PC-9 (cell line): ENCODE results near the gene CSK. TPM values are rescaled to one million over a fixed set of nuclear protein-coding genes. Genes with fewer than 3 reads are reported as not detected.

Source experiments
- Bru-seq: library from RNA; stranded (reverse); fragments of 400-500 nt; gene quantifications from one replicate; lab custom pipeline; 2021; lab: Mats Ljungman, UMichigan
- BruChase-seq, 2 experiments: library from RNA; stranded (reverse); fragments of 400-500 nt; gene quantifications; one replicate each; lab custom pipeline; 2021; lab: Mats Ljungman, UMichigan
- BruUV-seq: library from RNA; stranded (reverse); fragments of 400-500 nt; replicated peaks from 2 replicates; lab custom pipeline; 2021; lab: Mats Ljungman, UMichigan
- CTCF ChIA-PET: fragments of 300-600 bp; sonication (Branson Sonifier 250); formaldehyde crosslinking; loops from one replicate; lab custom pipeline; 2022; ENCODE audit warnings: antibody characterized with exemption; lab: Charles Lee
- POLR2A ChIA-PET: fragments of 300-600 bp; sonication (Branson Sonifier 250); formaldehyde crosslinking; loops from one replicate; lab custom pipeline; 2022; ENCODE audit warnings: antibody characterized with exemption; ENCODE audit not compliant: unreplicated experiment; lab: Charles Lee
- DNase-seq, 2 experiments: peaks; one replicate each; pipeline versions ENCODE4 v3.0.0 to v3.0.0-alpha.2; 2015 to 2022; ENCODE audit warnings: mixed read lengths in 1 of 2
- H2AFZ ChIP-seq: fragments of 200-600 bp; sonication (generic); 2 replicates; pipeline ENCODE4 v1.8.1; 2017; ENCODE audit warnings: antibody characterized with exemption
- H3F3A ChIP-seq: fragments of 200-600 bp; sonication (generic); 2 replicates; pipeline ENCODE4 v1.8.1; 2017; ENCODE audit warnings: antibody characterized with exemption, mild to moderate bottlenecking, low read depth; ENCODE audit not compliant: insufficient read depth
- H3K27ac ChIP-seq: fragments of 200-600 bp; sonication (generic); 2 replicates; pipeline ENCODE4 v1.6.1; 2016; ENCODE audit warnings: mixed run types
- H3K27me3 ChIP-seq: fragments of 200-600 bp; sonication (generic); 2 replicates; pipeline ENCODE4 v1.6.1; 2016; ENCODE audit warnings: low read depth, mixed run types; ENCODE audit not compliant: insufficient read depth
- H3K36me3 ChIP-seq: fragments of 200-600 bp; sonication (generic); 2 replicates; pipeline ENCODE4 v1.6.1; 2016; ENCODE audit warnings: low read depth, mixed run types
- H3K4me1 ChIP-seq: fragments of 200-600 bp; sonication (generic); replicated peaks from 2 replicates; pipeline ENCODE4 v1.6.1; 2016; ENCODE audit warnings: mixed run types; ENCODE audit not compliant: insufficient read depth
- H3K4me2 ChIP-seq: fragments of 200-600 bp; sonication (generic); 2 replicates; pipeline ENCODE4 v1.6.1; 2017; ENCODE audit warnings: mixed run types
- H3K4me3 ChIP-seq: fragments of 200-600 bp; sonication (generic); 2 replicates; pipeline ENCODE4 v1.6.1; 2016; ENCODE audit warnings: mixed run types
- H3K79me2 ChIP-seq: fragments of 200-600 bp; sonication (generic); 2 replicates; pipeline ENCODE4 v1.6.1; 2017; ENCODE audit warnings: low read depth, mixed run types
- H3K9me2 ChIP-seq: fragments of 200-600 bp; sonication (generic); 2 replicates; pipeline ENCODE4 v1.8.1; 2017; ENCODE audit warnings: mild to moderate bottlenecking; ENCODE audit not compliant: insufficient read depth
- H3K9me3 ChIP-seq: fragments of 200-600 bp; sonication (generic); 2 replicates; pipeline ENCODE4 v1.8.1; 2016; ENCODE audit warnings: low read depth; ENCODE audit not compliant: insufficient read depth
- H4K20me1 ChIP-seq: fragments of 200-600 bp; sonication (generic); 2 replicates; pipeline ENCODE4 v1.8.1; 2017; ENCODE audit not compliant: insufficient read depth
- EZH2 ChIP-seq: fragments of 200-600 bp; sonication (generic); IDR thresholded peaks from 2 replicates; pipeline ENCODE4 v1.8.0; 2017; ENCODE audit warnings: antibody characterized with exemption, low read depth
- intact Hi-C: fragments of 100-400 bp; cut with micrococcal nuclease; formaldehyde crosslinking; loops from one replicate; pipeline ENCODE4 v1.10.0; 2022; ENCODE audit not compliant: unreplicated experiment
- long read RNA-seq: library from polyadenylated mRNA; stranded (forward); transcript quantifications from one replicate; pipeline ENCODE4 v2.0.0, GENCODE V29; 2022
- total RNA-seq: library from RNA; stranded (reverse); gene quantifications from 2 replicates; pipeline ENCODE4 v1.2.3, GENCODE V29; 2021
- TF ChIP-seq, protein P1 (sequence below): fragments of 200-600 bp; sonication (generic); conservative IDR thresholded peaks from 2 replicates; pipeline ENCODE4 v1.6.1; 2017; ENCODE audit warnings: mixed run types, antibody characterized with exemption, mild to moderate bottlenecking, moderate library complexity

CSK gene
- total RNA-seq (78.3 TPM in 2 replicates), Bru-seq, nascent RNA (percentile 68 among the genes with signal in this experiment), BruChase-seq, experiment 1, labeled RNA remaining after a 2-hour chase (percentile 72 among the genes with signal in this experiment), BruChase-seq, experiment 2, labeled RNA remaining after a 6-hour chase (percentile 85 among the genes with signal in this experiment)
- long read RNA-seq, transcript CSK-201 (13 exons, 2,767 nt), result major isoform, 10 of 35 reads
- long read RNA-seq, partial matches to known transcripts, result 10 of 35 reads
- long read RNA-seq, other reads (novel, unspliced or antisense), result 13 of 35 reads

DNA sequence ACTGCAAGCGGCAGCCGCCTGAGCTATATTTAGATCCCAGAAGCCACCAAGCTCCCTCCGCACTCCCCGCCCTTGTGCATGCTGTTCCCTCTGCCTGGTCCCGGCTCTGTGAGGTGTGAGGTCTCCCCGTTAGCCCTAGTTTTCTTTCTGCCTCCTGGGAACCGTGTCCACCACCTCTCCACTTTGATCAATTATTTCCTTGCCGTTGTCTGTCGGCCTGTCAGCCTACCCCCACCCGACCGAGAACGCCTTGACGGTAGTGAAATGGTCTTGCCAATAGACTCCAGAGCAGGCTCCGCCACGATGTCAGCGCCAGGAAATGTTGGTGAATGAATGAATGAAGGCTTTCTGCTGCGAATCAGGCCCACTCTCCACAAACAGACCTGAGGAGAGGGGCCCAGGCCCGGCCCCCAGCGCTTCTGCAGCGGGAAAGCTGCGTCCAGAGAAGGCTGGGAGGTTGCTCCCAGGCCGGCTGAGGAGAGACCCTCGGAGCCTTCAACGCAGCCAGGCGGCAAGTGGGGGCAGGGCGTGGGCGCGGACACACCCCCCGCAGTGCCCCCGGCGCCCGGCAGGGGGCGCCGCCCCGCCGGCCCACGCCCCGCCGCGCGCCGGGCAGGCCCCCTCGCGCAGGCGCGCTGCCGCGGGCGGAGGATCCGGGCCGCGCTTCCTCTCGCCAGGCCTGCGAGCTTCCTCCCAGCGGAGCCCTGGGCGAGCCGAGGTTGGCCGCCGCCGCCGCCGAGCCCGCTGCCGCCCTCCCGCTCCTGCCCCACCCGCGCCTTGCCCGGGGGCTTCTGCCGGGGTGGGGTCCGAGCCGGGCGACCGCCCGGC, at the start of gene CSK:
Gene CSK, plus strand, starts transcription at position 650 of the 828 bp plus-strand sequence. CDS start 16,218 bp downstream, outside the sequence.
- no peaks in the 10 kb centered on the region for H3K9me2 ChIP-seq
- H2AFZ ChIP-seq, result peak within 1 kb of the TSS; percentile 80; the same call in 1 of the 2 replicates
- POLR2A ChIA-PET, result no interaction called here
- H4K20me1 ChIP-seq, result peaks cover 19% of the 10 kb centered on the region
- peaks cover 20% of the 10 kb centered on the region for H3K4me1 ChIP-seq
- peaks cover 7% of the 10 kb centered on the region; the same call in 1 of the 2 replicates for H3F3A ChIP-seq
- H3K4me2 ChIP-seq, result peak within 1 kb of the TSS; percentile 100
- CTCF ChIA-PET, result interaction anchor here (0.6 to 0.7 kb wide), 2 partner anchors 57 to 310 kb away, joined by 3 to 10 read pairs; no protein-coding TSS in a partner anchor
- peak within 1 kb of the TSS; percentile 95 for H3K4me3 ChIP-seq
- H3K9me3 ChIP-seq, result no peaks in the 10 kb centered on the region
- TF ChIP-seq EZH2, result no peak
- TF ChIP-seq, protein P1, sequence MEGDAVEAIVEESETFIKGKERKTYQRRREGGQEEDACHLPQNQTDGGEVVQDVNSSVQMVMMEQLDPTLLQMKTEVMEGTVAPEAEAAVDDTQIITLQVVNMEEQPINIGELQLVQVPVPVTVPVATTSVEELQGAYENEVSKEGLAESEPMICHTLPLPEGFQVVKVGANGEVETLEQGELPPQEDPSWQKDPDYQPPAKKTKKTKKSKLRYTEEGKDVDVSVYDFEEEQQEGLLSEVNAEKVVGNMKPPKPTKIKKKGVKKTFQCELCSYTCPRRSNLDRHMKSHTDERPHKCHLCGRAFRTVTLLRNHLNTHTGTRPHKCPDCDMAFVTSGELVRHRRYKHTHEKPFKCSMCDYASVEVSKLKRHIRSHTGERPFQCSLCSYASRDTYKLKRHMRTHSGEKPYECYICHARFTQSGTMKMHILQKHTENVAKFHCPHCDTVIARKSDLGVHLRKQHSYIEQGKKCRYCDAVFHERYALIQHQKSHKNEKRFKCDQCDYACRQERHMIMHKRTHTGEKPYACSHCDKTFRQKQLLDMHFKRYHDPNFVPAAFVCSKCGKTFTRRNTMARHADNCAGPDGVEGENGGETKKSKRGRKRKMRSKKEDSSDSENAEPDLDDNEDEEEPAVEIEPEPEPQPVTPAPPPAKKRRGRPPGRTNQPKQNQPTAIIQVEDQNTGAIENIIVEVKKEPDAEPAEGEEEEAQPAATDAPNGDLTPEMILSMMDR, result peak; percentile 65
- no TSS peak for BruUV-seq
- peak in 1 of 2 experiments; percentile 77 for DNase-seq
- H3K27ac ChIP-seq, result no peak within 1 kb of the TSS
- intact Hi-C loops, result loop anchor here (2.0 kb wide), 1 partner anchor 19 kb away; no protein-coding TSS in a partner anchor
- H3K27me3 ChIP-seq, result no peaks in the 10 kb centered on the region
- peaks cover 40% of the 10 kb centered on the region for H3K79me2 ChIP-seq
- H3K36me3 ChIP-seq, result no peaks in the 10 kb centered on the region

DNA sequence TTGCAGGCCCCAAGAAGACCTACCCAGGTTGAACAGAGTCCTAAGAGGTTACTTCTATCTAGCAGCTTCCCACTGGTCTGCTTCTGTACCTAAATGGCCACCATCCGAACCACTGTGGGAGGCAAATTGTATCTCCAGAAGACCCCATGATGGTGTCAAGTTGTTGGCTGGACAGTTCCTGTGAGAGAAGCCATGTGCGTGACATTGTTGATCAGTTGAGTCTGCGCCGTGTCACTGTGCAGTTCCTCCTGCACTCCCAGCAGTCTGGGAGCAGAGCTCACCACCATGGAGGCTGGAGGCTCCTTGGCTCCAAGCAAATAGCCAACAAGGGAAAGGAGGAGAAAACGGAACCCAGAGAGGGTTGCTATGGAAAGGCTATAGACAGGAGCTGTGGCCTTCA, 49.0 kb upstream of the CSK start:
- Histone ChIP-seq H4K20me1 (no peaks in the 10 kb centered on the region), H3K79me2 (no peaks in the 10 kb centered on the region), H3K36me3 (no peaks in the 10 kb centered on the region), H3F3A (no peaks in the 10 kb centered on the region), H3K4me2 (no peak overlapping the region), H3K27ac (no peak overlapping the region), H2AFZ (no peak overlapping the region), H3K4me3 (no peak overlapping the region), H3K4me1 (no peaks in the 10 kb centered on the region), H3K9me3 (no peaks in the 10 kb centered on the region), H3K27me3 (peaks cover 13% of the 10 kb centered on the region), H3K9me2 (no peaks in the 10 kb centered on the region)
- no TSS peak for BruUV-seq
- ChIA-PET POLR2A (interaction anchor here (0.7 kb wide), 1 partner anchor 393 kb away, joined by 9 read pairs; no protein-coding TSS in a partner anchor), CTCF (no interaction called here)
- intact Hi-C loops, result no loop called here
- TF ChIP-seq, protein P1, result no peak
- TF ChIP-seq EZH2, result no peak
- no peak for DNase-seq

GRCh38 chr15:74733269-74733668, 48.6 kb upstream of the CSK start:
- POLR2A ChIA-PET, result no interaction called here
- TF ChIP-seq EZH2, result no peak
- TF ChIP-seq, protein P1, result no peak
- no peaks in the 10 kb centered on the region for H3K9me3 ChIP-seq
- intact Hi-C loops, result no loop called here
- no peaks in the 10 kb centered on the region for H3K4me1 ChIP-seq
- CTCF ChIA-PET, result no interaction called here
- no peak overlapping the region for H2AFZ ChIP-seq
- no peak overlapping the region for H3K4me3 ChIP-seq
- H3K4me2 ChIP-seq, result no peak overlapping the region
- H3K27ac ChIP-seq, result no peak overlapping the region
- H3K79me2 ChIP-seq, result no peaks in the 10 kb centered on the region
- no peaks in the 10 kb centered on the region for H3F3A ChIP-seq
- H3K9me2 ChIP-seq, result no peaks in the 10 kb centered on the region
- no TSS peak for BruUV-seq
- H4K20me1 ChIP-seq, result no peaks in the 10 kb centered on the region
- H3K27me3 ChIP-seq, result peaks cover 16% of the 10 kb centered on the region
- no peaks in the 10 kb centered on the region for H3K36me3 ChIP-seq
- no peak for DNase-seq
